ENCODE results near the gene RIOX2.
"Not testable (repeated sequence)": the region's sequence is repeated elsewhere in the genome, so short reads cannot be mapped to it uniquely, and the experiment has no call there.

The RIOX2 gene
- total RNA-seq: 30.6 reads per million, percentile 57 among the genes with 10 or more reads in this experiment

DNA sequence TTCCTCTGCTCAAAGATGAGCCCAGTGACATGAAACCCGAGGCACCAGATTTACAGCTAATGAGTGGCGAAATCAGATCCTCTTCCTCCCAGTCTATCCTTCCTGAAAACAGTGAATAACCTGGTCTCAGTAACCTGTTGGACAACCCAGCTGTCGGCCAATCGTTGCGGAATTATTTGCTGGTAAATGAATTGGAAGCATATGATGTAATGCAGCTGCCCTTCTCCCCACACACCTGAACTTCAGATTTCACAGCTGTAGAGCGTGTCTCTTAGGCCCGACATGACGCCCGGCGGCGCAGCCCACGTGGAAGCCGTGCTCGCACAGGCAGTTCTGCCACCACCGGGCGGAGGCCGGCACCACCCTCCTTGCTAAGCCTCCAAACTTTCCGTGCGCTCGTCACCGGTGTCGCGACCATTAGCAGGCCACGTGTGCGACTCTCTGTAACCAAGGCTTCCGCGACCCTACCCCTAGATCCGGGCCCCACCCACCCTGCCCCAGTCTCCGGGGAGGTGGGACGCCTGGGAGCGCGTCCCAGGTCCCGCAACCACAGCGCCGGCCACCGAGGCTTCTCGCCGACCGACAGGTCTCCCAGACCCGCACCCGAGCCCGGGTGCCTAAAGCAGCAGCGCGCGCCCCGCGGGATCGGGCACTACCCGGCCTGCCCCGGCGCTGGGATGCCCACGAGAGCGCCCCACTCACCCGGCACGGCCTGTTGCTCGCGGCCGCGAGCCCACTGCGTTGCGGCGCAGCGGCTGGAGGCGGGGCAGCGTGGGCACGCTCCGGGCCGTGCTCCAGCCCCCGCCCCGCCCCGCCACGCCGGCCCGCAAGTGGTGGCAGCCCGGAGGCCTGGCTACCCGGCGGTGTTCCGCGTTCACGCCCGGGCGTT, at the start of gene RIOX2:
Gene RIOX2 (minus strand): TSS at position 753 of the 889 bp plus-strand sequence. CDS start 4,838 bp downstream, outside the sequence.
- peak; percentile 65 for DNase-seq

DNA sequence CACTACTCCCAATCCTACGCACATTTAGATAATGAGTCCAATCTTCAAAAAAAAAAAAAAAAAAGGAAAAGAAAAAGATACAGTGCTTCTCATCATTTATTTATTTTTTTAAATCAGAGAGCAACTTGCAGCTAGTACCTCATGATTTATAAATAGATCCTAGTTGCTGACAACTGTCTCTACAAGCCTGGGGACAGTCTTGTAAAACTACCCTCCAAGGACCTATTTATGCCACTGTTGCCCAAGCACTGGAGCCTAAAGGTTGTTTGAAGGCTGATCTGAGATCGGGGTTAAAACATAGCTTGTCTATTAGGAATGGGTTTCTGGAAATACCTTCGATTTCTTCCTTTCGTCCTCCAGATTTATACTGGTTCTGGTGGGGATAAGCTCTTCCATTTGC, 48.2 kb upstream of the RIOX2 start:
- DNase-seq: no peak

DNA sequence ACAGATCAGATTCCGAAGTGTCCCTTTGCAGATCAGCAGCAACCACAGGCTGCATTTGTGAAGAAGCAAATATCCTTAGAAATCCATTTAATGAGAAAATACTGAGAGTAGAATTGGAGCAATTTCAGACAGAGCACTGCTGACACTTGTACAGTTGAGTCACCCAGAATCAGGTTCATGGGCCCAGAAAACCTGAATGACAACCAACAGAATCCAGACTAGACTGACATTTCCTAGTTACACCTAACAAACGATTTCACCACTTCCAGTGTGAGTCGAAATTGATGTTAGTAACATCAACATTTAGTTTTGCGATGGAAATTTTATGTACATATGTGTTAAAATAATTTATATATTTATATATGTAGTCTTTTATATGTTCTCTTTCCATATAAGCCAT, 46.1 kb upstream of the RIOX2 start:
- no peak for DNase-seq

- no peak for DNase-seq
These were observed 42.0 kb upstream of the RIOX2 start for GRCh38 chr3:98014268-98014585.

DNA sequence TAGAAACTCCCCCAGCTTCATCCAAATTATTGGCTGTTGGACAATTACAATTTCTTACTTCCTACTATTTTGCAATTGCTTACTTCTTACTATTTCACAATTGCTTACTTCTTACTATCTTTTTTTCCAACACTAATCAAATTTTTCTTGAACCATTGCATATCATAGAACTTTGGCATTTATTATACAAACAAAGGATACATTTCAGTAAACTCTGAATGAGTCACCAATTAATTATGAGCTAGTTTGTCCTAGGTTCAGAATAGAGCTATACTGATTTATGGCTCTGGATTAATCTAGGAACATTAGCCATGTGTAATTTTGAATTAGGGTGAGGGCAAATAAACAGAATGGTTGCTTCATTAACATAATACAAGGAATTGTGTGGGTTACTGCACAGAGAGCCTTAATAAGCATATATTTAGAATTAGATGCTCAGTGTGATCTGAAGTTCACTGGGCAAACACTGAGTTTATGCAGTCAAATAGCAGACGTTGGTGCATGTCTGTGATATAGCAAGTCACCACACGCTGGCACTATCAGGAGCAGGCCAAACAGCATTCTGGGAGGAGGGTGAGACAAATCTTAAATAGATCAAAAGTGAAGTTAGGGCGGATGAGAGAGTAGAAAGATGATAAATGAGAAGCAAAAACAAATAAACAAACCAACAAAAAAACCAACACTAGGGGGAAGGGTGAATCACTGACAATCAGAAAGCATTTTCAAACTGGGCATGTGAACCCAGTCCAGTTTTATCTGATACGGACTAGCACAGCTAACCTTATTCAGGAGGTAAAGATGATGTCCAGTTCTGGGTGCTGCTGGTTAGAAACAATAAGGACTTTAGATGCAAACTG, 41.4 kb upstream of the RIOX2 start:
- no peak for DNase-seq

DNA sequence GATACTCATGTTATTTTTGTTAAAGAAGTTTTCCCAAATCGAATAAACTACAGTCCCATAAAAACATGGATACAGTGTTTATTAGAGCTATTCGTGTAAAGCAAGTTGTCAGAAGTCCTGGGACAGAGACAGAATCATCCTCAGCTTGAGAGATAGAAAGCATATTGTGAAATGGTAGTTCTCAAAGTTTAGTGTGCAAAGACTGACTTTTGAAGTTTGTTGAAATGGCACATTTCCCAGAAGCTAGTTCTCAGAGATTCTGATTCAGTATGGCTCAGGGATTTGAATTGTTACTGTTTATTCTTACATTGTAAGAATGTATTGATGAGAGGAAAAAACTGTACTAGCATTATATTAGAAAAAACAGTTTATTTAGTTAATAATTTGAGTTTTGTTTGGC, 40.7 kb upstream of the RIOX2 start:
- no peak for DNase-seq

GRCh38 chr3:98010883-98011449, 38.7 kb upstream of the RIOX2 start:
- not testable (repeated sequence) for DNase-seq

DNA sequence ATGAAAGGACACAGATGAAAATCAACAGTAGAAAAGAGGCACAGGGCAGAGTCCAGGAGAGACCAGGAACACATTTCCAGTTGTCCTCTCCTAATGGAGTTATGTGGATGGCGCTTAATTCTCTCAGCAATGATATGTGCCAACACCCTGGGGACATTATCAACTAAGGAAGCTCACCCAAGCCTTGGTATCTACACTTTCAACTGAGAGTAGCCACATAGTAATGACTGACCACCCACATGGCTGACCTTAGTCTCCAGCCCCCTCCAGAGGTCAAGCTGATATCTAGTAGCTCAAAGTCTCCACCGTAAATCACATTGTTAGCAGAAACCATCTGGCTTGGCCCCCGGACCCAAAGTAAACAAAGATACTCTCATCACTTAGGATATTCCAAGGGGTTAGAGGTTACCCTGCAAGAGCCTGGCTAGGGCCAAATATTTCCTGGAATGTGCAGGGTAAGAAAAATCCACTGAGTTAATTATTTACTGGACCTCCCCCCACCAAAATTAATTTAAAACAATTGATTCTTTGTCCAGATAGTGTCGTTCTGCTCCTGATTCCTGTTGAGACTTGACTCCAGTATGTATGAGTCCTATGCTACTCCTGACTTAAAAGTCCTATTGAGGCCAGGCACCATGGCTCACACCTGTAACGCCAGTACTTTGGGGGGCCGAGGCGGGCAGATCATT, 38.1 kb upstream of the RIOX2 start:
- DNase-seq: no peak

DNA sequence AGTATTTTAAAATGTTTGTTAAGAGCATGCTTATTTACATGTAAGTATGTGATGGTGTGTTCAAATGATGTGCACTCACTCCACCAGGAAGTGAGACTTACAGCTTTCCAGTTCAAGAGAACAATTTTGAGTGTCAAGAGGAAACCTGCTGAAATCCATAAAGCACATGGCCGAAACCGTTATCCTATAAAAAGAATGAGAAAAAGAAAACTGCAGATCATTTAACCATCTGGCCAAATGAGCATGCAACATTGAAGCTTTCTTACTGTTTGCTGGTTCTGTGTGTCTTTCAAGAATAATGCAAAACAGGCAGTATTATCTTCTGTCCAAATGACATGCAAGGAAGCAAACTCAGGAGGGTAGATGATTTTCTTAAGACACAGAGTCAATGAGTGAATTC, 36.6 kb upstream of the RIOX2 start:
- DNase-seq: no peak

GRCh38 chr3:98005438-98005837, 33.2 kb upstream of the RIOX2 start:
- no peak for DNase-seq

GRCh38 chr3:98004721-98005120, 32.5 kb upstream of the RIOX2 start:
- no peak for DNase-seq

GRCh38 chr3:98003306-98003969, 31.2 kb upstream of the RIOX2 start:
- DNase-seq: no peak

DNA sequence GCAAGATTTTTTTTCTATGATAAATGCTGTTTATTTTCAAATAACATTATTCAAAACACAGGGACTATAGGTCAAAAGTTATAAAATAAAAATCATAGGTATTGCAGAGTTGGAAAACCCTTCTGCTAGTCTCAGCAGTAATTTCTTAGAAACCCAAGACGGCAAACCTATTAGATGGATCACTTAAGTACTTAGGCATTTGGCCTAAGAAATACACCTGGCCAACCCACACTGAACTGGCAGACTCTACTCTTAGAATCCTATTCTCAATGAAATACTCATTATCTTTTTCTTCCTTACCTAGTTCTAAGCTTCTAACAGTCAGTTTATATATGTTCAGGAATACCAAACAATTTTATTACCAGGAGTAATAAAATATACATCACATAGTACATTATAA, 30.5 kb upstream of the RIOX2 start:
- no peak for DNase-seq

DNA sequence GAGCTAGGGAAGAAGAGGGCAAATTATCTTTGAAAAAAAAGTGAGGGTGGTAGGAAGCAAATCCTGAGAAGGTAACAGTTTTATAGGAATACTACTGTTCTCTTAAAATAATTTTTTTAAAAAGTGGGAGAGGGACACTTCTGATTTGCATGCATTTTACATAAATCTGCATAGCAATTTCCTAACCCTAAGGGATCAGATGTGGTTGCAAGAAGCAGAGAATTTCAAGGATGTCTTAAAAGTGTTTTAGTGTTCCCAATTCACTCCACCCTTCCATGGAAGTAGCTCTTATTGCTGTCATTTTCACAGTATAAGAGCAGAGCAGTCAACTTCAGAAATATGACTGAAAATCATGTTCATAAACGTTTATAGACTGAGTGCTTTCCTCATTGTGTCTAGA, 27.8 kb upstream of the RIOX2 start:
- DNase-seq: no peak

DNA sequence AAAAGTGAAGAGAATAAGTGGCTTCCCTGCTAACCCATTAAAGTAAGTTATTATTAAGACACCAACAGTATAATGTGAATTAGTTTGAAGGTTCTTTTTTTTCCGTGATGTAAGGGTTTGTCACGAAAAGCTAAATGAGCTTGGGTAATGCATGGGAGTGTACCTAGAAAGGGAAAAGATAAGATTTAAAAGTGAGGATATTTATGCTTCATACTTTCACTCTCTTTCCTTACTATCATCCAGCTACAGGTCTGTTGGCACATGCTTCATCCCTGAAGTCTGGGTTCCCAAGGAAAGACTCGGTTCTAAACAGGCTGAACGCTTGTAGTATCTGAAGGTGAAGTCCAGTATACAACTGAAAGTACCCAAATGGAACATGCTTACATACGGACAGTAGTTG, 26.9 kb upstream of the RIOX2 start:
- DNase-seq: no peak

DNA sequence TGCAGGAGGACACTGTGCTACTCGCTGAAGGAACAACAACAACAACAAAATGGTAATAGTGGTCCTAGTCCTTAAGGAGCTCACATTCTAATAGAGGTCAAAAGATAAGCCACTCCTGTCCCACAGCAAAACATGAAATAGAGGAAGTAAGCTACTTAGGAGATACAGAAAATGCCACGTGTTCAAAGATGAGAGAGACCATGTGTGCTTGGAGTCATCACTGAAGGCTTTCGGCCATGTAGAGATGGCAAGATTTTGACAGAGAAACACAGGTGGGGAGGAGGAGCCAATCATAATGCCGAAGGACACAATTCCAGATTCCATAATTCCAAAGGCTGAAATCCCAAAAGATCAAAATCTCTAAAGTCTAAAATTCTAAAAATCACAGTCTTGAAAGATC, 24.8 kb upstream of the RIOX2 start:
- no peak for DNase-seq

- DNase-seq: no peak
These were observed 22.2 kb upstream of the RIOX2 start for GRCh38 chr3:97994328-97994945.

GRCh38 chr3:97993526-97993925, 21.3 kb upstream of the RIOX2 start:
- no peak for DNase-seq

- no peak for DNase-seq
These were observed 20.4 kb upstream of the RIOX2 start for GRCh38 chr3:97992547-97993173.

GRCh38 chr3:97991293-97991682, 19.1 kb upstream of the RIOX2 start:
- DNase-seq: no peak

GRCh38 chr3:97990624-97991292, 18.5 kb upstream of the RIOX2 start:
- no peak for DNase-seq

All from effector CD4-positive, alpha-beta T cell (primary cell).